Vagina (tissue), 2 donors: ENCODE results near the gene XKR7.

Experiments used
- CTCF ChIP-seq, 3 experiments: fragments of 450-650 bp in 2 of 3; fragments of 200-600 bp in 1 of 3; sonication (generic) in 1 of 3; IDR thresholded peaks; one replicate each; pipeline ENCODE4 v1.5.1; 2017 to 2019; ENCODE audit warnings: antibody characterized with exemption in 3 of 3, mild to moderate bottlenecking in 2 of 3, moderate library complexity in 2 of 3
- POLR2AphosphoS5 ChIP-seq, 2 donors: sonication (generic); formaldehyde crosslinking; IDR thresholded peaks; one replicate each; pipeline ENCODE4 v1.9.0; 2017; ENCODE audit warnings: antibody characterized with exemption in 2 of 2, mild to moderate bottlenecking in 2 of 2, low read depth in 1 of 2; ENCODE audit not compliant: insufficient read depth in 1 of 2

DNA sequence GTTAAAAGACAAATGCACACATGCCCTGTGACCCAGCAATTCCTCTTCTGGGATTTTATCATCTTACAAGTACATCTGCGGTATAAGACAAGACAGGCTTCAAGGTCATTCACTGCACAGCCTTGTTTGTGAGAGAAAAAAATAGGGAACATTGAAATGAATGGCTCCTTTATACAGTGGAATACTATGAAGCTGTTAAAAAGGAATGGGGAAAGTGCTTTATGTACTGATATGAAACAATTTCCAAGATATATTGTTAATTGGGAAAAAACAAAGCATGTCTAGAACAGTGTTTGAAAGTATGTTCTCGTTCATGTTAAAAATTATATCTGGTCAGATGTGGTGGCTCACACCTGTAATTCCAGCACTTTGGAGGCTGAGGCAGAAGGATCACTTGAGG is 41.5 kb upstream of the XKR7 start:
- TF ChIP-seq CTCF (IDR thresholded peaks at IDR 0.05) (no peak), POLR2AphosphoS5 (IDR thresholded peaks at IDR 0.05; ENCODE audit: insufficient read depth in 1 of 2, low read depth in 1 of 2) (no peak)
